Activated CD4-positive, alpha-beta T cell treated with anti-CD3 and anti-CD28 coated beads for 36 hours (primary cell): Measurements from ENCODE around the gene DGCR2. TPM values are rescaled to one million over a fixed set of nuclear protein-coding genes. Genes with fewer than 3 reads are reported as not detected.
"Not testable (repeated sequence)": the region's sequence is repeated elsewhere in the genome, so short reads cannot be mapped to it uniquely, and the experiment has no call there.

ENCODE experiments used
- ATAC-seq: fragments of 200-7000 bp; cut with Tn5 transposase; one replicate; pipeline ENCODE4 v1.10.0; 2021; ENCODE audit warnings: mild to moderate bottlenecking, moderate library complexity
- CTCF ChIA-PET: fragments of 350-600 bp; sonication (Branson Sonifier 250); formaldehyde crosslinking; loops from one replicate; lab custom pipeline; 2021; ENCODE audit warnings: antibody characterized with exemption; lab: Charles Lee
- POLR2A ChIA-PET: fragments of 350-600 bp; sonication (Branson Sonifier 250); formaldehyde crosslinking; loops from one replicate; lab custom pipeline; 2021; ENCODE audit warnings: antibody characterized with exemption, inconsistent platforms; lab: Charles Lee
- DNase-seq: peaks from one replicate; pipeline ENCODE4 v3.0.0-alpha.2; 2020
- H3K27ac Mint-ChIP-seq: one replicate; pipeline ENCODE4 v1.8.0; 2021; ENCODE audit warnings: mixed read lengths
- H3K27me3 Mint-ChIP-seq: one replicate; pipeline ENCODE4 v1.8.0; 2021; ENCODE audit warnings: mixed read lengths
- H3K36me3 Mint-ChIP-seq: one replicate; pipeline ENCODE4 v1.8.0; 2021; ENCODE audit warnings: low read depth, mixed read lengths
- H3K4me1 Mint-ChIP-seq: one replicate; pipeline ENCODE4 v1.8.0; 2021; ENCODE audit warnings: mixed read lengths
- H3K4me3 Mint-ChIP-seq: one replicate; pipeline ENCODE4 v1.8.0; 2021; ENCODE audit warnings: mild to moderate bottlenecking, moderate library complexity, mixed read lengths
- H3K9me3 Mint-ChIP-seq: one replicate; pipeline ENCODE4 v1.8.0; 2021; ENCODE audit warnings: low read depth, mixed read lengths
- intact Hi-C, 2 experiments: fragments of 100-400 bp; cut with DNase I in 1 of 2; cut with micrococcal nuclease in 1 of 2; formaldehyde crosslinking; loops; one replicate each; pipeline versions ENCODE4 v1.14.2 to v1.15.1; 2022 to 2024; cut with DNase I, micrococcal nuclease
- total RNA-seq, 2 experiments: library from RNA; stranded (reverse); gene quantifications; one replicate each; pipeline ENCODE4 v1.2.3, GENCODE V29; 2021

DGCR2 gene
- total RNA-seq, 2 experiments from 2014 or later = 23.7 to 27.5 TPM

DNA sequence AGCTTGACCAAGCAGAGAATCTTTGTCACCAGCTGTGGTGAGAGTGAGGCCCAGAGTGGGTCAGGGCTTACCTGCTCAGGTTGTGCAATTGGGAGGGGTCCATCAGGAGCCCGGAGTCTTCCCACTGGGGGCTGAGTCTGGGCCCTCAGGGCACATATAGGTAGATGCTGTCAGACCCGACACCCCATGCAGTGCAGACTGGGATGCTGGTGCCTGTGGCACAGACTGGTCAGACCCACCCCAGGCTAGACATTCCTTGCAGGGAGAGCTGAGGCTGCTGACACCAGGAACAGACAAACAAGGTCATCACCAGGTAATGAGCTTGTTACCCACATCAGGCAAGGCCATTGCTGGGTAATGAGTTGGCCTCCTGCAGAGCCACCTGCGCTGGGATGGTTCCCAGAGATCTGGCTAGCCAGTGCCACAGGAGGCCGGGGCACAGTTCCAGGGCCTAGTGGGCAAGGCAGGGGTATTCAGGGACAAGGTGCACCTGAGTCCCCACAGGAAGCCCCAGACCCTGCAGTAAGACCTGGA lies 97.2 kb downstream of the DGCR2 start:
- H3K36me3 Mint-ChIP-seq, intact Hi-C loops, DNase-seq, H3K4me1 Mint-ChIP-seq, ATAC-seq, H3K27ac Mint-ChIP-seq, POLR2A ChIA-PET, H3K9me3 Mint-ChIP-seq, CTCF ChIA-PET, H3K4me3 Mint-ChIP-seq: not testable (repeated sequence)
- peaks cover 15% of the 10 kb centered on the region for H3K27me3 Mint-ChIP-seq

DNA sequence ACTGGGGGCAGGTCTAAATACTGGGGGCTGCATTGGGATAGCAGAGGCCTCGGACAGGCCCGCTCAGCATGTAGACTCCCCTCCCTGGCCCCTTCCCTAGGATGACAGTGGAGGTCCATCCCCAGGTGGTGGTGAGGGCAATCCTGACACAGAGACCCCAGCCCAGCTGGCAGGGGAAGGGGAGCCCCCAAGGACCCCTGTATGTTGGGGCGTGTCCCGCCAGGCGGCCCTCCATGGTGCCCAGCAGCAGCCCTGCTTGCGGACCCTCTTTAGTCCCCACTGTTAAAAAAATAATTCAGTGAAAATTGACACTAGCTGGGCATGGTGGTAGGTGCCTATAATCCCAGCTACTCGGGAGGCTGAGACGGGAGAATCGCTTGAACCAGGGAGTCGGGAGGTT lies 98.3 kb downstream of the DGCR2 start:
- CTCF ChIA-PET, H3K27ac Mint-ChIP-seq, DNase-seq, H3K9me3 Mint-ChIP-seq, intact Hi-C loops, H3K36me3 Mint-ChIP-seq, H3K4me1 Mint-ChIP-seq, ATAC-seq, POLR2A ChIA-PET, H3K4me3 Mint-ChIP-seq: not testable (repeated sequence)
- peaks cover 17% of the 10 kb centered on the region for H3K27me3 Mint-ChIP-seq

- peaks cover 16% of the 10 kb centered on the region for H3K27me3 Mint-ChIP-seq
- no peaks in the 10 kb centered on the region for H3K36me3 Mint-ChIP-seq
- no peak overlapping the region for H3K27ac Mint-ChIP-seq
- no peaks in the 10 kb centered on the region for H3K4me1 Mint-ChIP-seq
- ChIA-PET POLR2A (no interaction called here), CTCF (interaction anchor here (0.6 kb wide), 1 partner anchor 113 kb away, joined by 3 read pairs; no protein-coding TSS in a partner anchor)
- intact Hi-C loops = no loop called here
- no peaks in the 10 kb centered on the region for H3K9me3 Mint-ChIP-seq
- ATAC-seq = no peak
- no peak overlapping the region for H3K4me3 Mint-ChIP-seq
- DNase-seq = no peak
These were observed 99.5 kb downstream of the DGCR2 start for GRCh38 chr22:19022755-19023154.

GRCh38 chr22:19019679-19020032 lies 102.6 kb downstream of the DGCR2 start:
- H3K9me3 Mint-ChIP-seq = no peaks in the 10 kb centered on the region
- ChIA-PET POLR2A (no interaction called here), CTCF (no interaction called here)
- no peaks in the 10 kb centered on the region for H3K36me3 Mint-ChIP-seq
- no peak for ATAC-seq
- intact Hi-C loops = no loop called here
- peaks cover 15% of the 10 kb centered on the region for H3K27me3 Mint-ChIP-seq
- no peaks in the 10 kb centered on the region for H3K4me1 Mint-ChIP-seq
- H3K27ac Mint-ChIP-seq = no peak overlapping the region
- DNase-seq = no peak
- H3K4me3 Mint-ChIP-seq = no peak overlapping the region

- H3K4me1 Mint-ChIP-seq = no peaks in the 10 kb centered on the region
- no peak overlapping the region for H3K4me3 Mint-ChIP-seq
- ATAC-seq (no peak), DNase-seq (no peak)
- intact Hi-C loops = no loop called here
- H3K9me3 Mint-ChIP-seq = no peaks in the 10 kb centered on the region
- CTCF ChIA-PET = no interaction called here
- H3K27me3 Mint-ChIP-seq = peaks cover 13% of the 10 kb centered on the region
- H3K36me3 Mint-ChIP-seq = no peaks in the 10 kb centered on the region
- no peak overlapping the region for H3K27ac Mint-ChIP-seq
- POLR2A ChIA-PET = interaction anchor here (0.6 kb wide), 1 partner anchor 867 kb away, joined by 3 read pairs; no protein-coding TSS in a partner anchor
These were observed 103.1 kb downstream of the DGCR2 start for GRCh38 chr22:19019029-19019678.

- H3K27me3 Mint-ChIP-seq = peaks cover 13% of the 10 kb centered on the region
- CTCF ChIA-PET = no interaction called here
- no peaks in the 10 kb centered on the region for H3K9me3 Mint-ChIP-seq
- no peak for ATAC-seq
- no peak overlapping the region for H3K27ac Mint-ChIP-seq
- intact Hi-C loops = no loop called here
- POLR2A ChIA-PET = interaction anchor here (0.6 kb wide), 1 partner anchor 866 kb away, joined by 3 read pairs; no protein-coding TSS in a partner anchor
- no peak overlapping the region for H3K4me3 Mint-ChIP-seq
- DNase-seq = no peak
- H3K4me1 Mint-ChIP-seq = no peaks in the 10 kb centered on the region
- no peaks in the 10 kb centered on the region for H3K36me3 Mint-ChIP-seq
These were observed 104.0 kb downstream of the DGCR2 start for GRCh38 chr22:19018256-19018655.

- Mint-ChIP-seq H3K9me3 (no peaks in the 10 kb centered on the region), H3K4me1 (no peaks in the 10 kb centered on the region), H3K36me3 (no peaks in the 10 kb centered on the region), H3K4me3 (no peak overlapping the region), H3K27ac (no peak overlapping the region), H3K27me3 (peaks cover 11% of the 10 kb centered on the region)
- intact Hi-C loops = no loop called here
- CTCF ChIA-PET = no interaction called here
- POLR2A ChIA-PET = no interaction called here
- DNase-seq (no peak), ATAC-seq (no peak)
These were observed 106.0 kb downstream of the DGCR2 start for GRCh38 chr22:19016081-19016766.

DNA sequence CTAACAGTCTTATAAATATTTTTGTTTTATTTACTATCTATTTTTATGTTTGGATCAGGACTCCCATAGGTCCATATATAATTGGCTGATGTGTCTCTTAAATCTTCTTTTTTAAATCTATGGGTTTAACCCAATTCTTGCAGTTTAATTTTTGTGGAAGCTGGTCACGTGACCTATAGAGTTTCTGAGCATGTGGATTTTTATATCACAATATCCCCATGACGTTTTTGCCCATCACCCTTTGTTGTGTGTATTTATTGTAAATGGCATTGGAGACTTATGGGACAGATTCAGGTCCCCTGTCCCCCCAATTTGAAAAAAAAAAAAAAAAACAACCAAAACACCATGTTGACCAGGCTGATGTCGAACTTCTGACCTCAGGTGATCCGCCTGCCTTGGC lies 107.3 kb downstream of the DGCR2 start:
- no peak for ATAC-seq
- no peak overlapping the region for H3K27ac Mint-ChIP-seq
- peaks cover 11% of the 10 kb centered on the region for H3K27me3 Mint-ChIP-seq
- H3K4me3 Mint-ChIP-seq = no peak overlapping the region
- POLR2A ChIA-PET = no interaction called here
- CTCF ChIA-PET = no interaction called here
- no peak for DNase-seq
- intact Hi-C loops = no loop called here
- H3K9me3 Mint-ChIP-seq = no peaks in the 10 kb centered on the region
- H3K4me1 Mint-ChIP-seq = no peaks in the 10 kb centered on the region
- H3K36me3 Mint-ChIP-seq = no peaks in the 10 kb centered on the region

- ATAC-seq, H3K27ac Mint-ChIP-seq, H3K4me1 Mint-ChIP-seq, DNase-seq, CTCF ChIA-PET, H3K4me3 Mint-ChIP-seq, POLR2A ChIA-PET, intact Hi-C loops, H3K9me3 Mint-ChIP-seq, H3K36me3 Mint-ChIP-seq: not testable (repeated sequence)
- peaks cover 10% of the 10 kb centered on the region for H3K27me3 Mint-ChIP-seq
These were observed 108.2 kb downstream of the DGCR2 start for GRCh38 chr22:19013881-19014598.

DNA sequence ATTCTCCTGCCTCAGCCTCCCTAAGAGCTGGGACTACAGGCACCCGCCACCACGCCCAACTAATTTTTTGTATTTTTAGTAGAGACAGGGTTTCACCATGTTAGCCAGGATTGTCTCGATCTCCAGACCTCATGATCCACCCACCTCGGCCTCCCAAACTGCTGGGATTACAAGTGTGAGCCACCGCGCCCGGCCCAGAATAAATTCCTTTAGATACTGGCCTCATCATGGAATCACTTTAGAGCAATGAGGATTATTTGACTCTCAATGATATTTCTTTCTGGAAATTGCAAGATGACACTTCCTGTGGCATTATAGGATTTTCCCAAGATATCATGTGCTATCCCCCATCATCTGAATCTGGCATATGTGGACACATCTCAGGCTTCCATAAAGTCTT lies 108.8 kb downstream of the DGCR2 start:
- POLR2A ChIA-PET, H3K36me3 Mint-ChIP-seq, H3K4me1 Mint-ChIP-seq, H3K9me3 Mint-ChIP-seq, H3K4me3 Mint-ChIP-seq, intact Hi-C loops, H3K27ac Mint-ChIP-seq, DNase-seq, ATAC-seq, CTCF ChIA-PET: not testable (repeated sequence)
- H3K27me3 Mint-ChIP-seq = peaks cover 10% of the 10 kb centered on the region

- POLR2A ChIA-PET = no interaction called here
- Mint-ChIP-seq H3K27me3 (peaks cover 7% of the 10 kb centered on the region), H3K27ac (no peak overlapping the region), H3K9me3 (no peaks in the 10 kb centered on the region), H3K4me1 (no peaks in the 10 kb centered on the region), H3K36me3 (no peaks in the 10 kb centered on the region), H3K4me3 (no peak overlapping the region)
- CTCF ChIA-PET = no interaction called here
- DNase-seq (no peak), ATAC-seq (no peak)
- intact Hi-C loops = no loop called here
These were observed 109.8 kb downstream of the DGCR2 start for GRCh38 chr22:19012308-19012986.
